ENCODE data around the gene MICALL2. TPM values are rescaled to one million over a fixed set of nuclear protein-coding genes. Genes with fewer than 3 reads are reported as not detected.

Gene MICALL2
- total and polyA plus RNA-seq, 7 experiments from 2014 or later = 0.37 to 5.0 (median 2.3) TPM

DNA sequence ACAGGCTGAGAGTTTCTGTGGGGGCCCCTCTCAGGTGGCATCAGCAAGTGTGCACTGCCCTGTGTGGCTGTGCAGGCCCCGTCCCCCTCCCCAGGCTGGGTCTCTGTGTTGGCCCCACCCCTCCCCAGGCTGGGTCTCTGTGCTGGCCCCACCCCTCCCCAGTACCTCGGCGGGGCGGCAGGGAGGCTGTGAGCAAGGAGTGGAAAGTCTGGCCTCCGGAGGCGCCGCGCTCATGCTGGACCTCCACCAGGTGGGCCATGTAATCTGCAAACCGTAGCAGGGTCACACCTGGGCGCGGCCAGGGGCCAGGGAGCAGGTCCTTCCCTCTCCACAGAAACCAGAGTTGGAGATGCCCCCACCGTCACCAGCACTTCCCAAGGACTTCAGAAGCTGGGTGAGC lies 21.4 kb upstream of the MICALL2 start:
- Mint-ChIP-seq H3K36me3 (peaks cover 0 to 7% (median 3%) of the 10 kb centered on the region in 5 donors), H3K27ac (no peak overlapping the region), H3K4me3 (no peak overlapping the region), H3K9me3 (no peaks in the 10 kb centered on the region), H3K27me3 (no peaks in the 10 kb centered on the region), H3K4me1 (peaks cover 0 to 2% (median 0%) of the 10 kb centered on the region in 7 donors)
- no peak for DNase-seq
- H3K4me1 ChIP-seq (ENCODE audit: control insufficient read depth in 2 of 2, insufficient read depth in 2 of 2, low read length in 2 of 2) = no peaks in the 10 kb centered on the region
- CTCF ChIA-PET = no interaction called here
- POLR2A ChIA-PET = no interaction called here
- no peak overlapping the region for H3K4me3 ChIP-seq (ENCODE audit: low read length)
- ATAC-seq = no peak
- no peak overlapping the region for H3K27ac ChIP-seq (ENCODE audit: low read depth, low read length)
- H3K36me3 ChIP-seq (ENCODE audit: control insufficient read depth in 2 of 3, insufficient read depth in 3 of 3, low read length in 3 of 3) = peaks cover 0 to 100% (median 6%) of the 10 kb centered on the region in 3 experiments
- intact Hi-C loops (cut with micrococcal nuclease) = no loop called here
- H3K9me3 ChIP-seq (ENCODE audit: control insufficient read depth in 2 of 3, low read length in 3 of 3) = no peaks in the 10 kb centered on the region
- no peaks in the 10 kb centered on the region for H3K27me3 ChIP-seq (ENCODE audit: control insufficient read depth in 2 of 2, insufficient read depth in 2 of 2, low read length in 2 of 2)

DNA sequence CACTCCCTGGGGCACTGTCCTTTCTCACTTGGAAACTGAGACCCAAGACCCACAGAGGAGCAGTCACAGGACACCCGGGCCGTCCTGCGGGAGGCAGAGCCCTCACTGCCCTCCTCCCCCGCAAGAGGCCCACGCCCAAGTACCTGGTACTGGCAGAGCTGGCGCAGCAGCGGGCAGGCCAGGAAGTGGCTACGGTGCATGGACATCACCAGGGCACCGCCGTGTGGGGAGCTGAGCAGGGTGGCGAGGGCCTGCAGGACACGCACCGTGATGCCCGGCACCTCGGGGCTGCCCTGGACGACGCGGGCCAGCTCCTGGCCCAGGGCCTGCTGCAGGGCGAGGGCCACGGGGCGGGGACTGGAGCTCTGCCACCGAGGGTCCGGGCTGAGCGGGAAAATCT lies 20.0 kb upstream of the MICALL2 start:
- Histone ChIP-seq H3K27me3 (ENCODE audit: control insufficient read depth in 2 of 2, insufficient read depth in 2 of 2, low read length in 2 of 2) (no peaks in the 10 kb centered on the region), H3K4me1 (ENCODE audit: control insufficient read depth in 2 of 2, insufficient read depth in 2 of 2, low read length in 2 of 2) (peaks cover 2 to 7% of the 10 kb centered on the region in 2 donors), H3K36me3 (ENCODE audit: control insufficient read depth in 2 of 3, insufficient read depth in 3 of 3, low read length in 3 of 3) (peaks cover 0 to 98% (median 3%) of the 10 kb centered on the region in 3 experiments), H3K27ac (ENCODE audit: low read depth, low read length) (no peak overlapping the region), H3K4me3 (ENCODE audit: low read length) (no peak overlapping the region), H3K9me3 (ENCODE audit: control insufficient read depth in 2 of 3, low read length in 3 of 3) (no peaks in the 10 kb centered on the region)
- ChIA-PET CTCF (no interaction called here), POLR2A (no interaction called here)
- DNase-seq = no peak
- no peak for ATAC-seq
- Mint-ChIP-seq H3K9me3 (no peaks in the 10 kb centered on the region), H3K27ac (no peak overlapping the region), H3K4me3 (no peak overlapping the region), H3K4me1 (peaks cover 4 to 9% (median 6%) of the 10 kb centered on the region in 7 donors), H3K36me3 (peaks cover 0 to 6% (median 4%) of the 10 kb centered on the region in 5 donors), H3K27me3 (no peaks in the 10 kb centered on the region)
- intact Hi-C loops (cut with micrococcal nuclease) = no loop called here

DNA sequence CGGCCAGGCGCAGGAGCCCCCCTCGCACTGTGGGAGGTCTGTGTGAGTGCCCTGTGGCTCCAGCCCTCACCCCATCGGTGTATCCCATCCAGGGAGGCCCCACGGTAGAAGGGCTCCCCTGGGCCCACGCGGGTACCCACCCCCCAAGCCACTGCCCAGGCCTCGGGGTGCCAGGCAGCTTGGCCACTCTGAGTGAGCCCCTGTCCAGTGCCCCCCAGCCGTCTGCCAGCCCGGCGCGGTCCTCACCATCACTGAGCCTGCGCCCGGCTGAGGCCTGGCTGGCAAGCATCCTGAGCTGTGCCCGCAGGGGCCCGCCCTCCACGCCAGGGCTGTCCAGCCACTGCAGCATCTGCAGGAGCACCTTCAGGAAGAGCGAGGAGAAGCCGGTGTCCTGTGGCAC lies 19.2 kb upstream of the MICALL2 start:
- H3K27ac ChIP-seq (ENCODE audit: low read depth, low read length) = no peak overlapping the region
- no peaks in the 10 kb centered on the region for H3K9me3 ChIP-seq (ENCODE audit: control insufficient read depth in 2 of 3, low read length in 3 of 3)
- no peak for ATAC-seq
- H3K36me3 ChIP-seq (ENCODE audit: control insufficient read depth in 2 of 3, insufficient read depth in 3 of 3, low read length in 3 of 3) = peaks cover 0 to 95% (median 4%) of the 10 kb centered on the region in 3 experiments
- ChIA-PET POLR2A (no interaction called here), CTCF (no interaction called here)
- Mint-ChIP-seq H3K9me3 (no peaks in the 10 kb centered on the region), H3K4me1 (peaks cover 4 to 12% (median 9%) of the 10 kb centered on the region in 7 donors), H3K36me3 (peaks cover 0 to 6% (median 4%) of the 10 kb centered on the region in 5 donors), H3K4me3 (no peak overlapping the region), H3K27me3 (no peaks in the 10 kb centered on the region), H3K27ac (no peak overlapping the region)
- H3K27me3 ChIP-seq (ENCODE audit: control insufficient read depth in 2 of 2, insufficient read depth in 2 of 2, low read length in 2 of 2) = no peaks in the 10 kb centered on the region
- intact Hi-C loops (cut with micrococcal nuclease) = no loop called here
- DNase-seq = no peak
- H3K4me3 ChIP-seq (ENCODE audit: low read length) = no peak overlapping the region
- H3K4me1 ChIP-seq (ENCODE audit: control insufficient read depth in 2 of 2, insufficient read depth in 2 of 2, low read length in 2 of 2) = peaks cover 3 to 14% of the 10 kb centered on the region in 2 donors

DNA sequence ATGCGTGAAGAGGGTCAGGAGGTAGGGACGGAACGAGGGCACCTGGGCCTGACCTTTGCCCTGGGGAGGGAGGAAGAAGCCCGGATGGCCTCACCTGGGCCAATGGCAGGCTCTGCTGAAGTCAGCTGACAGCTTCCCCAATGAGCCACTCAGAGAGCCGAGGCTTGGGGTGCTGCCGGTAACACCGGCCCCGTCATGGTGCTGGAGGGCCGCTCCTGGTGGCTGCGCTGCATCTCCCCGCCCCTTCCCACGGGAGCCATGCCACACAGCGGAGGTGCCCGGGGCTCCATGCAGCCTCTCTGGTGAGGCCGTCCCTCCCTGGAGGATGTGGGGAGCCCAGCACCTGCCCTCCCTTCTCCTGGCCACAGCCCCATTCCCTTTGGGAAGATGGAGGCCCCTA lies 17.6 kb upstream of the MICALL2 start:
- Histone ChIP-seq H3K4me3 (ENCODE audit: low read length) (no peak overlapping the region), H3K27ac (ENCODE audit: low read depth, low read length) (no peak overlapping the region), H3K27me3 (ENCODE audit: control insufficient read depth in 2 of 2, insufficient read depth in 2 of 2, low read length in 2 of 2) (no peaks in the 10 kb centered on the region), H3K4me1 (ENCODE audit: control insufficient read depth in 2 of 2, insufficient read depth in 2 of 2, low read length in 2 of 2) (peaks cover 3 to 14% of the 10 kb centered on the region in 2 donors), H3K9me3 (ENCODE audit: control insufficient read depth in 2 of 3, low read length in 3 of 3) (no peaks in the 10 kb centered on the region), H3K36me3 (ENCODE audit: control insufficient read depth in 2 of 3, insufficient read depth in 3 of 3, low read length in 3 of 3) (peaks cover 0 to 94% (median 4%) of the 10 kb centered on the region in 3 experiments)
- ChIA-PET POLR2A (no interaction called here), CTCF (no interaction called here)
- Mint-ChIP-seq H3K9me3 (no peaks in the 10 kb centered on the region), H3K27ac (no peak overlapping the region), H3K36me3 (peaks cover 0 to 4% (median under 1%) of the 10 kb centered on the region in 5 donors), H3K27me3 (no peaks in the 10 kb centered on the region), H3K4me1 (peaks cover 3 to 12% (median 9%) of the 10 kb centered on the region in 7 donors), H3K4me3 (no peak overlapping the region)
- no peak for ATAC-seq
- intact Hi-C loops (cut with micrococcal nuclease) = no loop called here
- DNase-seq = no peak

DNA sequence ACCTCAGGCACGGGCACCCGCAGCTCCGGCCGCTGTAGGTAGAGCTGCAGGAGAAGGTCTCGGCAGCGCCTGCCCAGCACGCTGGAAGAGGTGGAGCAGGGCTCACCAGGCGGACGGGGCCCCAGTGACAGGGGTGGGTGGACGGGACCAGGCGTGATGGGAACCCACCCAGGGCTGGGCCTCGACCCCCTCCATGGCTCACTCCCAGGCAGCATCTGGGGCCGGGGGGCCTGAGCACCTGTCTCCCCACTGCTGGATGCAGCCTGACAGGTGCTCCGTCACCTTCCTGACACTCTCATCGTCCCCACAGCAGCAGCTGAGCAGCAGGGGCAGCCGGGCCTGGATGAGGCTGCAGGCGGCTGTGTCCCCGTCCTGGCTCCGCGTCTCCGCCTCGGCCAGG lies 16.7 kb upstream of the MICALL2 start:
- DNase-seq (no peak), ATAC-seq (no peak)
- Histone ChIP-seq H3K27me3 (ENCODE audit: control insufficient read depth in 2 of 2, insufficient read depth in 2 of 2, low read length in 2 of 2) (no peaks in the 10 kb centered on the region), H3K4me1 (ENCODE audit: control insufficient read depth in 2 of 2, insufficient read depth in 2 of 2, low read length in 2 of 2) (peaks cover 3 to 14% of the 10 kb centered on the region in 2 donors), H3K4me3 (ENCODE audit: low read length) (no peak overlapping the region), H3K36me3 (ENCODE audit: control insufficient read depth in 2 of 3, insufficient read depth in 3 of 3, low read length in 3 of 3) (peaks cover 0 to 93% (median 4%) of the 10 kb centered on the region in 3 experiments), H3K27ac (ENCODE audit: low read depth, low read length) (no peak overlapping the region), H3K9me3 (ENCODE audit: control insufficient read depth in 2 of 3, low read length in 3 of 3) (no peaks in the 10 kb centered on the region)
- H3K27me3 Mint-ChIP-seq = no peaks in the 10 kb centered on the region
- H3K4me3 Mint-ChIP-seq = no peak overlapping the region
- CTCF ChIA-PET = no interaction called here
- intact Hi-C loops (cut with micrococcal nuclease) = no loop called here
- H3K27ac Mint-ChIP-seq = no peak overlapping the region
- POLR2A ChIA-PET = no interaction called here
- peaks cover 3 to 12% (median 9%) of the 10 kb centered on the region in 7 donors for H3K4me1 Mint-ChIP-seq
- H3K9me3 Mint-ChIP-seq = no peaks in the 10 kb centered on the region
- peaks cover 0 to 4% (median 0%) of the 10 kb centered on the region in 5 donors for H3K36me3 Mint-ChIP-seq

DNA sequence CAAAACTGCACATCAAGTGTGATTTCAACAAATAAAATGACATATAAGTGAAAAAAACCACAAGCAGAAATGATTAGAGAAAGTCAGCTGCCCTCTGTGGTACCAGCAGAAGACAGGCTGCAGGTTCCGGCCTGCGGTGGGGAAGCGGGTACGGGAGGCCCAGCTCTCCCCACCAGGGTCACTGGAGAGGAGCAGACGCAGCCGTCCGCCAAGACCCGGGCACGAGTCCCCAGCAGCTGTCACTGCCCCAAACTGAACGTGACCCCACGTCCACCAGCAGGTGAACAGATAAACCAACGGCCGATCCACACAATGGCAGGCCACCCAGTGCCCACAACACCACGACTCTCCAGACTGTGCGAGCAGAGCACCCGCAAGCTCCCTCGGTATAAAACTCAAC lies 16.1 kb upstream of the MICALL2 start:
- Mint-ChIP-seq H3K36me3 (peaks cover 0 to 4% (median 0%) of the 10 kb centered on the region in 5 donors), H3K27ac (peak overlapping the region in 2 of 9 donors; percentile 19 to 67), H3K4me1 (peaks cover 3 to 12% (median 9%) of the 10 kb centered on the region in 7 donors), H3K9me3 (no peaks in the 10 kb centered on the region), H3K27me3 (no peaks in the 10 kb centered on the region), H3K4me3 (no peak overlapping the region)
- Histone ChIP-seq H3K27me3 (ENCODE audit: control insufficient read depth in 2 of 2, insufficient read depth in 2 of 2, low read length in 2 of 2) (no peaks in the 10 kb centered on the region), H3K27ac (ENCODE audit: low read depth, low read length) (no peak overlapping the region), H3K9me3 (ENCODE audit: control insufficient read depth in 2 of 3, low read length in 3 of 3) (no peaks in the 10 kb centered on the region), H3K4me1 (ENCODE audit: control insufficient read depth in 2 of 2, insufficient read depth in 2 of 2, low read length in 2 of 2) (peaks cover 3 to 14% of the 10 kb centered on the region in 2 donors), H3K4me3 (ENCODE audit: low read length) (no peak overlapping the region), H3K36me3 (ENCODE audit: control insufficient read depth in 2 of 3, insufficient read depth in 3 of 3, low read length in 3 of 3) (peaks cover 0 to 94% (median 4%) of the 10 kb centered on the region in 3 experiments)
- ATAC-seq (no peak), DNase-seq (no peak)
- POLR2A ChIA-PET = no interaction called here
- intact Hi-C loops (cut with micrococcal nuclease) = no loop called here
- CTCF ChIA-PET = interaction anchor here (1.5 kb wide), 2 partner anchors 18 to 281 kb away, joined by 3 to 8 read pairs; no protein-coding TSS in a partner anchor

DNA sequence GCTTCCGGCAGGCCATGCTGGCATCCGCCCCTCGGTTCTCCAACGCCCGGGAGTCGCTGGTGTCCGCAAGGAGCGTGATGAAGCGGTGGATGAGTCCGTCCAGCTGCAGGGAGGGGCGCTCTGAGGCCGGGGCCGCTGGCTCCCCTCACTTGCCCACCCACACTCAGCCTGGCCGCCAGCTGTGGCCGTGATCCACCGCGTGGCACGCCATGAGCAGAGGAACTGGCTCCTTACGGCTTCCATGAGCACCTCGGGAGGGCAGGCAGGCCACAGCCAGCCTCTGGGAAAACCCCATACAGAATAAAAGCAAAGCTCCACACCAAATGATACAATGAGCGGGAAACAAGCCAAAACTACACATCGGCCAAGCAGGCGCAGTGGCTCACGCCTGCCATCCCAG lies 15.5 kb upstream of the MICALL2 start:
- no peak overlapping the region for H3K4me3 Mint-ChIP-seq
- H3K9me3 Mint-ChIP-seq = no peaks in the 10 kb centered on the region
- no peak for ATAC-seq
- Histone ChIP-seq H3K27ac (ENCODE audit: low read depth, low read length) (peak overlapping the region; percentile 45), H3K4me3 (ENCODE audit: low read length) (no peak overlapping the region), H3K36me3 (ENCODE audit: control insufficient read depth in 2 of 3, insufficient read depth in 3 of 3, low read length in 3 of 3) (peaks cover 0 to 94% (median 4%) of the 10 kb centered on the region in 3 experiments), H3K9me3 (ENCODE audit: control insufficient read depth in 2 of 3, low read length in 3 of 3) (no peaks in the 10 kb centered on the region), H3K27me3 (ENCODE audit: control insufficient read depth in 2 of 2, insufficient read depth in 2 of 2, low read length in 2 of 2) (no peaks in the 10 kb centered on the region), H3K4me1 (ENCODE audit: control insufficient read depth in 2 of 2, insufficient read depth in 2 of 2, low read length in 2 of 2) (peaks cover 3 to 14% of the 10 kb centered on the region in 2 donors)
- H3K27me3 Mint-ChIP-seq = no peaks in the 10 kb centered on the region
- H3K36me3 Mint-ChIP-seq = peaks cover 0 to 4% (median 0%) of the 10 kb centered on the region in 5 donors
- peaks cover 3 to 12% (median 9%) of the 10 kb centered on the region in 7 donors for H3K4me1 Mint-ChIP-seq
- CTCF ChIA-PET = interaction anchor here (0.9 to 1.5 kb wide), 5 partner anchors 18 to 282 kb away, joined by 3 to 8 read pairs (median 3); no protein-coding TSS in a partner anchor
- POLR2A ChIA-PET = interaction anchor here (1.0 kb wide), 1 partner anchor 59 kb away, joined by 3 read pairs; no protein-coding TSS in a partner anchor
- intact Hi-C loops (cut with micrococcal nuclease) = loop anchor here in 1 of 2 donors (1.0 kb wide), 5 partner anchors 15 to 281 kb away; partner anchors contain the start of gene MICALL2
- H3K27ac Mint-ChIP-seq = peak overlapping the region in 2 of 9 donors; percentile 32 to 39
- DNase-seq = no peak
